Erythroblast (primary cell): Measurements from ENCODE around the gene MGST3.

ENCODE experiments used
- GATA1 ChIP-seq: IDR thresholded peaks from 2 replicates; pipeline ENCODE4 v1.6.1; 2011; ENCODE audit warnings: low read depth, mild to moderate bottlenecking, control low read depth, low read length, moderate library complexity
- POLR2A ChIP-seq: IDR thresholded peaks from 2 replicates; pipeline ENCODE4 v1.6.1; 2011; ENCODE audit warnings: mild to moderate bottlenecking, low read length

- TF ChIP-seq POLR2A, result no peak
- no peak for TF ChIP-seq GATA1
Measured at GRCh38 chr1:165641231-165641987, 10.4 kb downstream of the MGST3 start.
